K562 (cell line): Measurements from ENCODE around the gene KMT2A. TPM values are rescaled to one million over a fixed set of nuclear protein-coding genes. Genes with fewer than 3 reads are reported as not detected.

Experiments
- ATAC-seq: fragments of 200-7000 bp; cut with Tn5 transposase; 3 replicates; pipeline ENCODE4 v1.9.1; 2020; ENCODE audit warnings: moderate library complexity
- BruUV-seq: library from RNA; stranded (reverse); fragments of 400-500 nt; replicated peaks from 2 replicates; lab custom pipeline; 2021; lab: Mats Ljungman, UMichigan
- CTCF ChIA-PET: fragments of 300-600 bp; formaldehyde crosslinking; extraction: SDS; loops from one replicate; lab custom pipeline; 2021; ENCODE audit warnings: low intra/inter-chr PET ratio; lab: Yijun Ruan, JAX
- POLR2A ChIA-PET: fragments of 300-600, 350-650 bp; sonication (Branson Sonifier 250); formaldehyde crosslinking; extraction: SDS; loops from one replicate; lab custom pipeline; 2021; ENCODE audit warnings: antibody characterized with exemption, inconsistent platforms; lab: Yijun Ruan, JAX
- DNase-seq, 4 experiments: peaks; one replicate each; pipeline versions ENCODE4 v3.0.0 to v3.0.0-alpha.2; 2011 to 2018; ENCODE audit warnings: low spot score in 3 of 4, mixed read lengths in 3 of 4; ENCODE audit errors: extremely low read depth in 1 of 4
- FAIRE-seq: peaks from 2 replicates; lab custom pipeline; 2011; peaks lifted over from hg19 to GRCh38; lab: Jason Lieb, UNC
- H2AFZ ChIP-seq: 2 replicates; pipeline ENCODE4 v1.6.0; 2011; ENCODE audit warnings: low read depth, low read length, control low read depth, inconsistent platforms
- H3K27ac ChIP-seq: fragments of 200-600 bp; 3 replicates; pipeline ENCODE4 v1.8.0; 2011; ENCODE audit warnings: low read depth, mild to moderate bottlenecking, control low read depth, inconsistent platforms, low read length, moderate library complexity, mixed read lengths; ENCODE audit errors: extremely low read depth
- H3K27me3 ChIP-seq, 2 experiments: fragments of 300-600 bp in 1 of 2; 2 replicates in 1 of 2; 3 replicates in 1 of 2; pipeline versions ENCODE4 v1.6.0 to v1.8.0; 2011; ENCODE audit warnings: inconsistent platforms in 2 of 2, low read length in 2 of 2, mild to moderate bottlenecking in 1 of 2, mixed read lengths in 1 of 2, moderate library complexity in 1 of 2; ENCODE audit not compliant: control insufficient read depth in 2 of 2, insufficient read depth in 2 of 2
- H3K36me3 ChIP-seq: fragments of 300-600 bp; 3 replicates; pipeline ENCODE4 v1.8.0; 2011; ENCODE audit warnings: mild to moderate bottlenecking, low read length, inconsistent platforms; ENCODE audit not compliant: control insufficient read depth, insufficient read depth
- H3K4me1 ChIP-seq, 2 experiments: fragments of 200-600 bp in 1 of 2; replicated peaks in 1 of 2; 2 replicates in 1 of 2; 3 replicates in 1 of 2; pipeline versions ENCODE4 v1.5.1 to v1.8.0; 2011; ENCODE audit warnings: inconsistent platforms in 2 of 2, low read length in 2 of 2, mild to moderate bottlenecking in 1 of 2, mixed read lengths in 1 of 2, moderate library complexity in 1 of 2; ENCODE audit not compliant: control insufficient read depth in 2 of 2, insufficient read depth in 2 of 2
- H3K4me2 ChIP-seq: 2 replicates; pipeline ENCODE4 v1.6.1; 2011; ENCODE audit warnings: low read length, control low read depth, inconsistent platforms, mixed read lengths; ENCODE audit not compliant: insufficient read depth
- H3K4me3 ChIP-seq: fragments of 200-600 bp; sonication (generic), shearing (Covaris generic); 2 replicates; pipeline ENCODE4 v1.5.1; 2016; ENCODE audit warnings: control low read depth, inconsistent platforms
- H3K79me2 ChIP-seq: fragments of 200-600 bp; 3 replicates; pipeline ENCODE4 v1.8.0; 2011; ENCODE audit warnings: low read length, inconsistent platforms; ENCODE audit not compliant: control insufficient read depth, insufficient read depth
- H3K9ac ChIP-seq, 2 experiments: 2 replicates each; pipeline versions ENCODE4 v1.6.0 to v1.6.1; 2011; ENCODE audit warnings: low read depth in 2 of 2, low read length in 2 of 2, control low read depth in 1 of 2, inconsistent platforms in 1 of 2, mild to moderate bottlenecking in 1 of 2, mixed read lengths in 1 of 2; ENCODE audit not compliant: insufficient read depth in 1 of 2
- H3K9me1 ChIP-seq: one replicate; pipeline ENCODE4 v1.6.0; 2011; ENCODE audit warnings: inconsistent platforms, mild to moderate bottlenecking, low read length, moderate library complexity; ENCODE audit not compliant: control insufficient read depth, insufficient read depth
- H3K9me3 ChIP-seq: replicated peaks from 2 replicates; pipeline ENCODE4 v1.5.1; 2011; ENCODE audit warnings: low read depth, low read length, inconsistent platforms; ENCODE audit not compliant: control insufficient read depth, insufficient read depth
- H4K20me1 ChIP-seq: replicated peaks from 2 replicates; pipeline ENCODE4 v1.6.1; 2011; ENCODE audit warnings: low read length, inconsistent platforms, mixed read lengths; ENCODE audit not compliant: control insufficient read depth, insufficient read depth
- ARID3A ChIP-seq: IDR thresholded peaks from 2 replicates; pipeline ENCODE4 v1.6.1; 2012; ENCODE audit warnings: low read depth, low read length, improper control_type of control experiment, borderline replicate concordance
- CBX1 ChIP-seq: sonication (generic); IDR thresholded peaks from 2 replicates; pipeline ENCODE4 v1.6.1; 2016; ENCODE audit warnings: antibody characterized with exemption, low read depth, mild to moderate bottlenecking
- DACH1 ChIP-seq: fragments of 450-650 bp; IDR thresholded peaks from 2 replicates; pipeline ENCODE4 v1.6.1; 2018; ENCODE audit not compliant: partially characterized antibody
- DEAF1 ChIP-seq: fragments of 450-650 bp; formaldehyde crosslinking; IDR thresholded peaks from 2 replicates; pipeline ENCODE4 v1.4.0; 2020; ENCODE audit warnings: mild to moderate bottlenecking, moderate library complexity
- RBM15 ChIP-seq: fragments of 200-400 bp; formaldehyde crosslinking; IDR thresholded peaks from 2 replicates; pipeline ENCODE4 v1.6.1; 2018; ENCODE audit warnings: mild to moderate bottlenecking, low read length, moderate library complexity; ENCODE audit not compliant: insufficient read depth
- SIN3B ChIP-seq: fragments of 450-650 bp; IDR thresholded peaks from 2 replicates; pipeline ENCODE4 v1.6.1; 2017; ENCODE audit warnings: low read depth, mild to moderate bottlenecking, moderate library complexity
- SRF ChIP-seq, 2 experiments: fragments of 250-450, 450-650 bp in 1 of 2; sonication (Bioruptor Pico) in 1 of 2; sonication (generic) in 1 of 2; formaldehyde crosslinking; IDR thresholded peaks; 2 replicates each; pipeline versions ENCODE4 v1.5.0 to v1.5.1; 2020 to 2022; ENCODE audit warnings: mild to moderate bottlenecking in 1 of 2, missing genetic modification reagents in 1 of 2
- STAG1 ChIP-seq: sonication (generic); formaldehyde crosslinking; IDR thresholded peaks from 2 replicates; pipeline ENCODE4 v1.5.0; 2020; ENCODE audit warnings: missing genetic modification reagents, borderline replicate concordance
- ZHX1 ChIP-seq: fragments of 150-350 bp; conservative IDR thresholded peaks from 2 replicates; pipeline ENCODE4 v1.6.1; 2014; ENCODE audit warnings: low read length
- ZNF239 ChIP-seq: fragments of 250-450 bp; sonication (Bioruptor Pico); IDR thresholded peaks from 2 replicates; pipeline ENCODE4 v1.4.0; 2020; ENCODE audit warnings: mild to moderate bottlenecking
- ZNF347 ChIP-seq: fragments of 450-650 bp; formaldehyde crosslinking; IDR thresholded peaks from 2 replicates; pipeline ENCODE4 v1.4.0; 2020; ENCODE audit warnings: low read depth, mild to moderate bottlenecking, moderate library complexity
- WGBS: fragments of 100-300 bp; shearing (Covaris generic); methylation state at CpG from one replicate; pipeline ENCODE4 v1.1.6; 2016; ENCODE audit warnings: low coverage, mixed read lengths; ENCODE audit not compliant: insufficient coverage; ENCODE audit errors: missing lambda C conversion rate; 5-methylcytosine and 5-hydroxymethylcytosine counted together
- in situ Hi-C: fragments of 300-500 bp; cut with MboI; formaldehyde crosslinking; loops from 4 replicates; pipeline ENCODE4 v1.15.0; 2018; ENCODE audit warnings: inconsistent platforms, mixed read lengths
- intact Hi-C: fragments of 100-400 bp; cut with micrococcal nuclease; formaldehyde crosslinking; loops from 2 replicates; pipeline ENCODE4 v1.14.2; 2022
- polyA plus RNA-seq, 8 experiments: library from polyadenylated mRNA; depleted of rRNA in 4 of 8; stranded (reverse) in 5 of 8; unstranded in 3 of 8; fragments of >200 nt; fragmentation: Nextera tagmentation in 2 of 8; fragmentation: Illumina TruSeq in 1 of 8; extraction: Ambion mirVana in 2 of 8; extraction: Trizol in 1 of 8; gene quantifications; 2 replicates each; pipeline versions ENCODE4 v1.2.1 to v1.2.3, GENCODE V29; 2011 to 2014; ENCODE audit warnings: inconsistent platforms in 1 of 8, missing spikeins in 1 of 8
- total RNA-seq, 7 experiments: library from RNA; depleted of rRNA in 6 of 7; stranded (reverse); fragments of >200 nt in 6 of 7; fragmentation: Illumina TruSeq in 2 of 7; extraction: Trizol in 2 of 7; gene quantifications; 2 replicates each; pipeline versions ENCODE4 v1.2.1 to v1.2.3, GENCODE V29; 2011 to 2021; ENCODE audit warnings: low replicate concordance in 1 of 7

The KMT2A gene
- total and polyA plus RNA-seq, 9 of the 15 experiments (the other 6 are each of a cell fraction or from before 2014, with no cell fraction given): 9.6 to 59.9 (median 32.6) TPM

GRCh38 chr11:118503216-118503615 is 66.9 kb downstream of the KMT2A start:
- Histone ChIP-seq H3K4me3 (no peak overlapping the region), H3K9ac (no peak overlapping the region), H3K4me2 (no peak overlapping the region), H3K9me1 (no peaks in the 10 kb centered on the region), H3K79me2 (no peaks in the 10 kb centered on the region), H2AFZ (no peak overlapping the region), H3K9me3 (no peaks in the 10 kb centered on the region), H3K27me3 (no peaks in the 10 kb centered on the region), H3K4me1 (no peaks in the 10 kb centered on the region), H3K36me3 (peaks cover 97% of the 10 kb centered on the region), H3K27ac (no peak overlapping the region), H4K20me1 (no peaks in the 10 kb centered on the region; the same call in 1 of the 2 replicates)
- WGBS: 65% methylated on average over 3 of the region's 3 CpGs
- in situ Hi-C loops (no loop called here), intact Hi-C loops (no loop called here)
- no TSS peak for BruUV-seq
- FAIRE-seq (no peak), DNase-seq (no peak)
- CTCF ChIA-PET: interaction anchor here (0.8 kb wide), 1 partner anchor 15 kb away, joined by 4 read pairs; no protein-coding TSS in a partner anchor
- TF ChIP-seq ZNF347 (CRISPR knock-in tag) (no peak), SRF (CRISPR knock-in tag; IDR thresholded peaks at IDR 0.05) (no peak), CBX1 (no peak), DEAF1 (CRISPR knock-in tag) (no peak), STAG1 (no peak), ZHX1 (no peak), ARID3A (no peak), ZNF239 (no peak), RBM15 (no peak), DACH1 (no peak), SIN3B (no peak)
- TF ChIP-seq, all 486 proteins: peak for 0
- POLR2A ChIA-PET: interaction anchor here (0.6 kb wide), 2 partner anchors 21 to 29 kb away, joined by 3 to 6 read pairs; no protein-coding TSS in a partner anchor
- no peak for ATAC-seq
